OCI-LY1 (cell line): ENCODE results near the gene VGLL4.

Experiments used
- EZH2 ChIP-seq: fragments of 200-600 bp; sonication (generic), shearing (Covaris generic); IDR thresholded peaks from 2 replicates; pipeline ENCODE4 v1.8.0; 2017; ENCODE audit warnings: borderline replicate concordance, mixed run types, mild to moderate bottlenecking, antibody characterized with exemption, low read length, moderate library complexity, mixed read lengths
- TF ChIP-seq, protein P1 (sequence below): fragments of 200-600 bp; sonication (generic), shearing (Covaris generic); IDR thresholded peaks from 2 replicates; pipeline ENCODE4 v1.5.1; 2017; ENCODE audit warnings: mild to moderate bottlenecking, antibody characterized with exemption, low read length, moderate library complexity, mixed read lengths

DNA sequence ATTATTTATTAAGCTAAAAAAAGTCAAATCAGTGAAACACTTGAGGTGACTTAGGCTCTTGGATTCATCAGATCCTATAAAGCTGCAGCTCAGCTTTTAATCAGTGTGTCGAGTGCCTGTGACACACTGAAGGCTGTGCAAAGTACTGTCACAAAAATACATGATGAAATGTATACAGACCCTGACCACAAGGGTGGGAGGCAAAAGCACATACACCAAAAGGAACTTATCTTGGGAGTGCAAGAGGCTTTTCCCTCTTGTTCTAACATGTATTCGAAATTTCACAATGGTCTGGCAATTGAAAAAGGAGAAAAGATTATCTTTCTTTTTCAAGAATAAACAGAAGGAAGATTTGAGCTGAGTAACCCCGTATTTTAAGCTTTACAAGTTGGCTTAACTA lies 35.9 kb downstream of the VGLL4 start:
- TF ChIP-seq, protein P1, sequence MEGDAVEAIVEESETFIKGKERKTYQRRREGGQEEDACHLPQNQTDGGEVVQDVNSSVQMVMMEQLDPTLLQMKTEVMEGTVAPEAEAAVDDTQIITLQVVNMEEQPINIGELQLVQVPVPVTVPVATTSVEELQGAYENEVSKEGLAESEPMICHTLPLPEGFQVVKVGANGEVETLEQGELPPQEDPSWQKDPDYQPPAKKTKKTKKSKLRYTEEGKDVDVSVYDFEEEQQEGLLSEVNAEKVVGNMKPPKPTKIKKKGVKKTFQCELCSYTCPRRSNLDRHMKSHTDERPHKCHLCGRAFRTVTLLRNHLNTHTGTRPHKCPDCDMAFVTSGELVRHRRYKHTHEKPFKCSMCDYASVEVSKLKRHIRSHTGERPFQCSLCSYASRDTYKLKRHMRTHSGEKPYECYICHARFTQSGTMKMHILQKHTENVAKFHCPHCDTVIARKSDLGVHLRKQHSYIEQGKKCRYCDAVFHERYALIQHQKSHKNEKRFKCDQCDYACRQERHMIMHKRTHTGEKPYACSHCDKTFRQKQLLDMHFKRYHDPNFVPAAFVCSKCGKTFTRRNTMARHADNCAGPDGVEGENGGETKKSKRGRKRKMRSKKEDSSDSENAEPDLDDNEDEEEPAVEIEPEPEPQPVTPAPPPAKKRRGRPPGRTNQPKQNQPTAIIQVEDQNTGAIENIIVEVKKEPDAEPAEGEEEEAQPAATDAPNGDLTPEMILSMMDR = no peak
- no peak for TF ChIP-seq EZH2
